GM21515 (cell line): Measurements from ENCODE around the gene SLC6A12.

Source experiments
- ATAC-seq: cut with Tn5 transposase; IDR thresholded peaks from one replicate; pipeline ENCODE4 v1.9.1; 2021; ENCODE audit not compliant: unreplicated experiment

SLC6A12 gene

DNA sequence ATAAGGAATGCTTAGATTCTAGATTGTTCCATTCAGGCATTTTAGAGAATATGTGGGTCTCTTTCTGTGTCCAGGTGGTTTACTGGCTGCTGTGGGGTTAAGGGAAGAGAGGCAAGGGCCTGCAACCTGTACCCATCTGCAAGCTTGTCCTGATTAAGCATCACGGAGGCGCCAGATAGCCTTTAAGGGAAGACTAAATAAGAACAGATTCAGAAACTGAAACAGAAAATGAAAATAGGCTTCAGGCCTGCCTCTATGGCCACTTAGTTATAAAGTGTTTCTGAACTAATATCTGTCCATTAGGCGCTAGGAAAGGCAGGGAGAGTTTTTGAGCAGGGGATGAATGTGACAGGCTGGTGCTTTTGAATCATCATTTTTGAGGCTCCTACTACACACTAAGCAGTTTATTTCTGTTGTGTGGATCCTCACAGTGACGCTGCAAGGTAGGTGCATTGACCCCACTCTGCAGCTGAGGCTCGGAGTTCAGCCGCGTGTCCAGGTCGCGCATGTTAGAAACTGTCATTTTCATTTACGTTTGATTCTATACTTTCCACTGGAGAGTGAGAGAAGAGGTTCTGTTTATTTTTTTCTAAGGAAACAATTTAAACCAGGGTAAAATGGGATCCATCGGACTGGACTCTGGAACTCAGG is 47.4 kb downstream of the SLC6A12 start:
- ATAC-seq: no peak

GRCh38 chr12:165862-166368 is 48.0 kb downstream of the SLC6A12 start:
- ATAC-seq: no peak

DNA sequence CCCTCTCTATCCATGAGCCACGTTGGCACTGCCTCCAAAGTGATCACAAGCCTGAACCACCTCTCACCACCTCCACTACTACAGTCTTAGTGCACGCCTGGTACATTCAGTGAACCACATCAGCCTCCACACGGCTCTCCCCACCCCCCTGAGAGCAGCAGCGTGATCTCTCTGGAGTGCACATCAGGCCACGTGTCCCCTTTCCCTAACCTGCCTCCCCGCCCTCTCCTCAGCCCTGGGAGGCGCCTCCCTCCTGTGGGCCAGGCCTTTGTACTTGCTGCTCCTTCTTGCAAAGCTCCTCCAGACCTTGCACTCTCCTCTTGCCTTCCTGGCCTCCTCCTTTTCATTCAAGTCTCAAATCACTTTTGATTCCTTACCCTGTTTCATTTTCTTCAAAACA is 49.8 kb downstream of the SLC6A12 start:
- ATAC-seq: no peak

DNA sequence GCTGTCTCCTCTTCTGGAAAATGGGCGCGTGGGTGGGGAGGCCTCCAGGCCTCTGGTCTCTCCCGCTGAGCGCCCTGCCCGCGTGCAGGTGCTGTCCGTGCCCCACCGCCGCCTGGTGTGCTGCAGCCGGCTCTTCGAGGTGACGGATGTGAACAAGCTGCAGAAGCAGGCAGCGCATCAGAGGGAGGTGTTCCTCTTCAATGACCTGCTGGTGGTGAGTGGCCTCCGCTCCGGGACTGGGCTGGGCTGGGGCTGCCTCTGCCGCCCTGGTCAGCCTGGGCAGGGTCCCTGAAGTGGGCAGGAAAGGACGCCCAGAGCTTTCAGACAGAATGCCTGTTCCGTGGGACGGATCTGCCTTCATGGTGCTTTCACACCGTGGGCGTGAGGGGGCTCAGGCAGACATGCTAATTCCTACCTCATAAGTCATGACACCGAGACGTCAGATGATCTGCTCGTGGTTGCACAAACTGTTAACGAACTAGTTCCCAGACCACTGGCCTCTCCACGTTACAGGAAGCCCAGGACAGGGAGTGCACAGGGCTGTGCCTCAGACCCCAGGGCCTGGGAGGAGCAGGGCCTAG is 50.5 kb downstream of the SLC6A12 start:
- ATAC-seq: no peak

- no peak for ATAC-seq
Observed at GRCh38 chr12:162467-163307, 51.3 kb downstream of the SLC6A12 start.

DNA sequence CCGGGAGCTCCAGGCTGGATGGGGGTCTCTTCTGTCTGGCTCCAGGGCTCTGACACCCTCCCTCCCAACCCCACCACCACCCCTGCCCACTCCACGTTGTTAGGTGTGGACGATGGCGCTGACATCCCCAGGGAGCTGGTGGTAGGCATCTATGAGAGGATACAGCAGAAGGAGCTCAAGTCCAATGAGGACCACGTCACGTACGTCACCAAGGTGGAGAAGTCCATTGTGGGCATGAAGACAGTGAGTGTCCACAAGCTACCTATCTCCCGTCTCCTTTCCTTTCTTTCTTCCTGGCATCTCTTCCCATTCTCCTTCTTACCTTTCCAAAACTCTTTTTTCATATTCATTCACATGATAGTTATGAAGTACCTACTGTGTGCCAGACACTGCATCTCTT is 52.1 kb downstream of the SLC6A12 start:
- no peak for ATAC-seq

- ATAC-seq: no peak
Observed at GRCh38 chr12:160858-161257, 53.1 kb downstream of the SLC6A12 start.

DNA sequence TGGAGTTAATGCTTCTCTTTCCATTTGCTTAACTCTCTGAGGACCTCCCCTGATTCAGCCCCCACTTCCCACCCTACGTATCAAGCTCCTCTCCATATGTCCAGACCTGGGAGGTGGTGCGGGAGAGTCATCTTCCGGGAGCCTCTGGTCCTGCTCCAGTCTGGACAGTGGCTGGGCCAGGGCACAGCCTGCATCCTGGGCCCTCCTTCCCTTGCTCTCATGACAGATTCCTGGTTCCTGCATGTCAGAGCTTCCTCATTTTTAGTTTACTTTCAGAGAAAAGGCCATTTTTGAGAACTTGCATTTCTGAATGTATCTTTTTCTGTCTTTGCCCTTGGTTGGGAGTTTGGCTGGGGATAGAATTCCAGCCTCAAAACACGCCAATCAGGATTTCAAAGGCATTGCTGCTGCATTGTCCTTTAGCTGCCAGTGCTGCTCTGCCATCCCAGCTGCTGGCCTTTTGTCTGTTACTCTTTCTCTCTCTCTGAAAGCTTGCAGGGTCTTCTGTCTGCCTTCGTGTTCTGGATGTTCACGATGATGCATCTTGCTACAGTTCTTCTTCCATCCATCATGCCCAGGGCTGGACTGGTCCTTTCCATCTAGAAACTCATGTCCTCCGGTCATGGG is 54.7 kb downstream of the SLC6A12 start:
- no peak for ATAC-seq

DNA sequence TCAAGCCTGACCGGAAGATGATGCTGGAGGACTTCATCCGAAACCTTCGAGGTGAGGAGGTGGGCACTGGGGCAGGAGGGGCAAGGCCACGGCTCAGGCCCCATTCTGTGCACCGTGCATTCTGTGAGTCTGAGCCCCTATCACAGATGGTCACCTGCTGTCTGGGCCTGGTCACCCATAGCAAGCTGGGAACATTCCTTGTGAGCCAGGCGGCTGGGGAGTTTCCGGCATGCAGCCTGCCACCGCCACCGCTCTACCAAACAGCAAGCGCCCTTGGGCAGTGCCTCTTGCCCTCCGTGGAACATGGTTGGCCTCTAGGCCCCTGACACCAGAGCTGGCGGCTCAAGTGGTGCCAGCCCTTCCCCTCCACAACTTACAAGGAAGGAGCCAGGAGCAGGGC is 56.3 kb downstream of the SLC6A12 start:
- no peak for ATAC-seq

DNA sequence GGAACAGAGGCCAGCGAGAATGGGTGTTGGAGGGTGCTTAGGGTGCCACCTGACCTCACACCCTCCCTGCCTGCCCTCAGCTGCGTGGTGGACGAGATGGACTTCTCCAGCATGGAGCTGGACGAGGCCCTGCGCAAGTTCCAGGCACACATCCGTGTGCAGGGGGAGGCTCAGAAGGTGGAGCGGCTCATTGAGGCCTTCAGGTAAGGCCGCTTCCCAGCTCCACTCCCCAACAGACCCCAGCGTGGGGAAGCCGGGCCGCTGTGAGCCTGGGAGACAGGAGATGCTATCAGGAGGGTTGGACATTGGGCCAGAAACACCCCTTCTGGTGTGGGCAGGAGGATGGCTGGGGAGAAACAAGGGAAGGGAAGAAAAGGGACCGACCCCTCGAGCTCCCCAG is 57.0 kb downstream of the SLC6A12 start:
- ATAC-seq: no peak

GRCh38 chr12:155646-156045 is 58.3 kb downstream of the SLC6A12 start:
- ATAC-seq: no peak

DNA sequence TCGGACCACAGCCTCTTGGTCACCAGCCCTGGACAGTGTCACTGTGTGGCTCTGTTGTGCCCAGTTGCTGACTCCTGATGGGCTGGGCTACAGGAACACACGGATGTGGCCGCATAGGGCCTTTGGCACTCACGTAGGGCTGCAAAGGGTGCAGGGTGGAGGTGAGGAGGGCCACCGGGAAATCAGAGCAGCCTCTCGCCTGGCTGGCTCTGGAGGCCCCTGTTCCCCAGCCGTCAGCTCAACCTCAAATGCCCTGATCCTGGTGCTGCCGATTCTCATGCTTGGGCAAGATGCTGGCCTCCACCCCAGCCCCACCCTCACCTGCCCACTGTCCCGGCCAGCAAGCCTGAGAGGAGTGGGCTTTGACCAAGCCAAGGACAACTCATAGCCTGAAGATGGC is 59.0 kb downstream of the SLC6A12 start:
- ATAC-seq: no peak

GRCh38 chr12:154058-154457 is 59.9 kb downstream of the SLC6A12 start:
- ATAC-seq: no peak

DNA sequence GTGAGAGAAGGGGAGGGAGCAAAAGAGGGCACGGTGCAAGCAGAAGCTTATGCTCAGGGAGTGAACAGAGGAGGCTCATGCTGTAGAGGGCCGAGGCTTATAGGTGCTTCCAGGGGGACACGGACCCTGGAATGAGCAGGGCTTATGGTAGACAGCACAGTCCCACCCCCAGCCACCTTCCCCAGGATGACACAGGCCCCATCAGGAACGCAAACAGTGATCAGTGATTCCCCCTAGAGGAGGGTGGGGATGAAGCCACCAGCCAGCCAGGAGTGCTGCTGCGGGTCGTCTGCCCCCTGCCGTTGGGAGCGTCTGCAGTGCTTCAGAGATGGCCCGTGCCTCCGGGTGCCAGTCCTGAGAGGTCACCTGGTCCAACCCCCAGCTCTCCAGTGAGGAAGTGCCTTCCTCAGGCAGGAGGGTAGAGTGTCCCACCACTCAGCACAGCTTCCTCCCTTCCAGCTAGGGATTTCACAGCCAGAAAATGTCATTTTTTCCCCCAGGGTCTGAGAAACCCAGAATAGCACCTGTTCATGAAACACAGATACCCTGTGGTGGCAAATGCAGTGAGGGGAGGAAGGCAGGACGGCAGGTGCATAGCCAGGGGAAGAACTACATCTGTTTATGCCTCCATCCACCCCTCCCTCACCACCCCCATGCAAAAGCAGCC is 60.7 kb downstream of the SLC6A12 start:
- no peak for ATAC-seq

GRCh38 chr12:152440-152839 is 61.5 kb downstream of the SLC6A12 start:
- no peak for ATAC-seq

DNA sequence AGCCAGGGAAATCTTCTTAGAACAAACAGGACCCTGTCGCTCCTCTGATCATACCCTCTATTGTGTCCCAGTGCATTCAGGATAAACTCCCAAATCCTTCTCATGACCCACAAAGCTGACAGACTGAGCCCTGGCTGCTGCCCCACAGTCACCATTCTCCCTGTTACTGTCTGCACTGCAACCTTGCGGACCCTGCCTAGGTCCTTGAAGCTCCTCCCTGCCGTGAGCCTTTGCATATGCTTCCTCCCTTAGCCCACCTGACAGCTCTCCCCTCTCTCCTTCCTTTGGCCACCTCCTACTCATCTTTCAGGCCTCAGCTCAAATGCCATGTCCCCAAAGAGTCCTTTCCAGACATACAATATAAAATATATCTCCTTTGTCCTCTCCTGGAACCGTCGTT is 62.4 kb downstream of the SLC6A12 start:
- no peak for ATAC-seq

DNA sequence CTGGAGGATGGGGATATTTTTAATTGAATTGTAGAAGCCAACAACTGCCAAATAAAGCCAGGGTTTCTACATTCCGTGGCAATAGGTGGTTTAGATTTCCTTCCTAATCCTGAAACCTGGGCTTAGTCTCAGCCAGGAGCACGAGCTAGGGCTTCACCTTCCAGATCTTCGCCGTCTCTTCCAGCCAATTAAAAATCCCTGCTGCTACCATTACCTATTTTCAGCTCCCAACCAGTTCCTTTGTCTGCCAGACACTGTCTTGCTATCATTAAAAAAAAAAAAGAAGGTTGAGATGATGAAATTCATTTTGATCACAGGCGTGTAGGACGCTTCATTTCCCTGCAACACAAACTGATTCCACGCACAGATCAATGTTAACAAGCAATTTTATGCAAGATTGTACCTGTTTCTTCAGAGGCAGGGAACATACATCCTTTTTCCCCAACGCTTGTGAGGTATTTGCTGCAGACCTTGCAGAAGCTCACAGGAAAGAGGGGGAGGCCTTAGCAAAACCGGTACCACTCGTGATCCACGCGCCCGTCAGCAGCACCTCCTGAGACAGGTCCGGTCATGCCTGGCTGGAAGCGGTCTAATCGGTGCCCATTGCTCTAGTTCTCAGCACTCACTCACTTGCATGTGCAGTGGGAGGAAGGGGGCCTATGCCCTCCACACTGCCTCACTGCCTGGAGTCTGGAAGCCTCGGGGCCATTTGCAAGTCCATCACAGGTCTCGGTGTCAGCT is 65.1 kb downstream of the SLC6A12 start:
- ATAC-seq: no peak

- no peak for ATAC-seq
Observed at GRCh38 chr12:147242-147641, 66.7 kb downstream of the SLC6A12 start.

GRCh38 chr12:145369-145960 is 68.5 kb downstream of the SLC6A12 start:
- no peak for ATAC-seq
